IMR-90 (cell line): ENCODE results near the gene HCLS1. TPM values are rescaled to one million over a fixed set of nuclear protein-coding genes. Genes with fewer than 3 reads are reported as not detected.

ENCODE experiments used
- ATAC-seq: fragments of 200-7000 bp; cut with Tn5 transposase; 2 replicates; pipeline ENCODE4 v1.9.1; 2020; ENCODE audit warnings: low read depth, mild to moderate bottlenecking, moderate library complexity
- BruUV-seq: library from RNA; stranded (reverse); fragments of 400-500 nt; replicated peaks from 2 replicates; lab custom pipeline; 2021; lab: Mats Ljungman, UMichigan
- CTCF ChIA-PET: fragments of 300-600 bp; formaldehyde crosslinking; extraction: SDS; loops from one replicate; lab custom pipeline; 2021; ENCODE audit warnings: antibody characterized with exemption; lab: Yijun Ruan, JAX
- POLR2A ChIA-PET: fragments of 300-600 bp; sonication (Branson Sonifier 250); formaldehyde crosslinking; loops from one replicate; lab custom pipeline; 2022; ENCODE audit warnings: antibody characterized with exemption; ENCODE audit not compliant: unreplicated experiment; lab: Charles Lee
- DNase-seq: peaks from one replicate; pipeline ENCODE4 v3.0.0; 2013
- H2AFZ ChIP-seq: replicated peaks from 2 replicates; pipeline ENCODE3; 2013; ENCODE audit warnings: low read length, mild to moderate bottlenecking; ENCODE audit not compliant: poor library complexity
- H2AK5ac ChIP-seq: 2 replicates; pipeline ENCODE4 v1.6.1; 2013; ENCODE audit warnings: low read depth, low read length, inconsistent platforms
- H2AK9ac ChIP-seq: replicated peaks from 2 replicates; pipeline ENCODE3; 2013; ENCODE audit warnings: mild to moderate bottlenecking, low read depth, low read length, moderate library complexity; ENCODE audit not compliant: poor library complexity
- H2BK120ac ChIP-seq: 2 replicates; pipeline ENCODE4 v1.6.1; 2013; ENCODE audit warnings: low read depth, low read length, inconsistent platforms
- H2BK15ac ChIP-seq: 3 replicates; pipeline ENCODE4 v1.6.1; 2013; ENCODE audit warnings: low read depth, low read length, inconsistent platforms
- H2BK20ac ChIP-seq: 2 replicates; pipeline ENCODE4 v1.6.1; 2013; ENCODE audit warnings: low read depth, mild to moderate bottlenecking, inconsistent platforms, low read length, moderate library complexity
- H2BK5ac ChIP-seq: 2 replicates; pipeline ENCODE4 v1.6.1; 2013; ENCODE audit warnings: mild to moderate bottlenecking, low read depth, low read length, inconsistent platforms; ENCODE audit not compliant: poor library complexity, severe bottlenecking
- H3K14ac ChIP-seq: replicated peaks from 2 replicates; pipeline ENCODE4 v1.6.1; 2013; ENCODE audit warnings: low read depth, low read length, inconsistent platforms
- H3K18ac ChIP-seq: 2 replicates; pipeline ENCODE4 v1.6.1; 2013; ENCODE audit warnings: low read depth, low read length, control low read depth
- H3K23ac ChIP-seq: 2 replicates; pipeline ENCODE4 v1.6.1; 2013; ENCODE audit warnings: low read depth, low read length, inconsistent platforms
- H3K27ac ChIP-seq: 2 replicates; pipeline ENCODE4 v1.5.1; 2013; ENCODE audit warnings: mild to moderate bottlenecking, control low read depth, low read length; ENCODE audit not compliant: insufficient read depth
- H3K27me3 ChIP-seq: 2 replicates; pipeline ENCODE4 v1.6.1; 2013; ENCODE audit warnings: low read length; ENCODE audit not compliant: control insufficient read depth, insufficient read depth
- H3K36me3 ChIP-seq: 2 replicates; pipeline ENCODE4 v1.6.1; 2013; ENCODE audit warnings: low read length, mixed read lengths; ENCODE audit not compliant: control insufficient read depth, insufficient read depth
- H3K4ac ChIP-seq: 2 replicates; pipeline ENCODE4 v1.6.1; 2013; ENCODE audit warnings: low read depth, low read length, inconsistent platforms
- H3K4me1 ChIP-seq: 2 replicates; pipeline ENCODE4 v1.6.1; 2013; ENCODE audit warnings: low read length, mixed read lengths; ENCODE audit not compliant: control insufficient read depth, insufficient read depth
- H3K4me2 ChIP-seq: 2 replicates; pipeline ENCODE4 v1.6.1; 2013; ENCODE audit warnings: low read depth, mild to moderate bottlenecking, control low read depth, low read length, moderate library complexity
- H3K4me3 ChIP-seq: 2 replicates; pipeline ENCODE4 v1.5.1; 2013; ENCODE audit warnings: low read depth, mild to moderate bottlenecking, control low read depth, low read length, moderate library complexity; ENCODE audit not compliant: insufficient read depth
- H3K56ac ChIP-seq: 2 replicates; pipeline ENCODE4 v1.6.1; 2013; ENCODE audit warnings: low read length, inconsistent platforms; ENCODE audit not compliant: insufficient read depth; ENCODE audit errors: extremely low read depth
- H3K79me1 ChIP-seq, 2 experiments: 2 replicates each; pipeline ENCODE4 v1.6.1; 2013; ENCODE audit warnings: low read length in 2 of 2, inconsistent platforms in 1 of 2, low read depth in 1 of 2
- H3K9ac ChIP-seq: 2 replicates; pipeline ENCODE4 v1.6.1; 2013; ENCODE audit warnings: low read depth, low read length, control low read depth
- H3K9me1 ChIP-seq: 2 replicates; pipeline ENCODE4 v1.6.1; 2013; ENCODE audit warnings: low read length, inconsistent platforms; ENCODE audit not compliant: insufficient read depth
- H3K9me3 ChIP-seq: 2 replicates; pipeline ENCODE4 v1.6.1; 2013; ENCODE audit warnings: low read length; ENCODE audit not compliant: control insufficient read depth, insufficient read depth
- H4K20me1 ChIP-seq: 2 replicates; pipeline ENCODE4 v1.6.1; 2013; ENCODE audit warnings: low read length, inconsistent platforms; ENCODE audit not compliant: insufficient read depth
- H4K5ac ChIP-seq: 2 replicates; pipeline ENCODE4 v1.6.1; 2013; ENCODE audit warnings: mild to moderate bottlenecking, low read depth, low read length, control low read depth
- H4K8ac ChIP-seq, 2 experiments: 2 replicates each; pipeline ENCODE4 v1.6.1; 2013; ENCODE audit warnings: low read depth in 2 of 2, low read length in 2 of 2, control low read depth in 1 of 2, inconsistent platforms in 1 of 2
- H4K91ac ChIP-seq: 2 replicates; pipeline ENCODE4 v1.6.1; 2013; ENCODE audit warnings: low read depth, low read length, inconsistent platforms; ENCODE audit not compliant: insufficient read depth
- BHLHE40 ChIP-seq: fragments of 150-350 bp; IDR thresholded peaks from 2 replicates; pipeline ENCODE4 v1.6.1; 2016; ENCODE audit warnings: mild to moderate bottlenecking, low read depth, low read length
- CEBPB ChIP-seq: IDR thresholded peaks from 2 replicates; pipeline ENCODE4 v1.6.1; 2012; ENCODE audit warnings: low read depth, low read length, improper control_type of control experiment
- CHD1 ChIP-seq: IDR thresholded peaks from 2 replicates; pipeline ENCODE4 v1.6.1; 2012; ENCODE audit warnings: low read depth, low read length, improper control_type of control experiment
- CTCF ChIP-seq: conservative IDR thresholded peaks from 2 replicates; pipeline ENCODE4 v1.5.1; 2012; ENCODE audit warnings: mild to moderate bottlenecking, low read depth, low read length, improper control_type of control experiment
- FOS ChIP-seq: fragments of 150-350 bp; IDR thresholded peaks from 2 replicates; pipeline ENCODE4 v1.6.1; 2016; ENCODE audit warnings: low read depth, low read length
- MAZ ChIP-seq: IDR thresholded peaks from 2 replicates; pipeline ENCODE4 v1.6.1; 2012; ENCODE audit warnings: low read depth, mild to moderate bottlenecking, low read length, improper control_type of control experiment, moderate library complexity, borderline replicate concordance
- MXI1 ChIP-seq: IDR thresholded peaks from 2 replicates; pipeline ENCODE4 v1.6.1; 2012; ENCODE audit warnings: low read depth, mild to moderate bottlenecking, low read length, moderate library complexity, borderline replicate concordance
- NFE2L2 ChIP-seq: fragments of 150-350 bp; IDR thresholded peaks from 2 replicates; pipeline ENCODE4 v1.6.1; 2016; ENCODE audit warnings: low read depth, mild to moderate bottlenecking, low read length
- POLR2A ChIP-seq: IDR thresholded peaks from 2 replicates; pipeline ENCODE4 v1.6.1; 2012; ENCODE audit warnings: mild to moderate bottlenecking, low read depth, low read length
- RAD21 ChIP-seq: IDR thresholded peaks from 2 replicates; pipeline ENCODE4 v1.6.1; 2012; ENCODE audit warnings: low read length, improper control_type of control experiment
- SMC3 ChIP-seq: fragments of 150-350 bp; IDR thresholded peaks from 2 replicates; pipeline ENCODE4 v1.6.1; 2016; ENCODE audit warnings: low read depth, mild to moderate bottlenecking, antibody characterized with exemption, low read length, moderate library complexity
- USF2 ChIP-seq: fragments of 150-350 bp; IDR thresholded peaks from 2 replicates; pipeline ENCODE4 v1.6.1; 2017; ENCODE audit warnings: mild to moderate bottlenecking, antibody characterized with exemption, low read length, low read depth
- WGBS, 2 experiments: methylation state at CpG; one replicate each; pipeline versions ENCODE4 v1.1.5 to v1.1.7; 2013; ENCODE audit warnings: missing lambda C conversion rate in 2 of 2; ENCODE audit not compliant: insufficient read length in 1 of 2; ENCODE audit errors: extremely low coverage in 2 of 2; 5-methylcytosine and 5-hydroxymethylcytosine counted together
- dilution Hi-C: fragments of 300-500 bp; cut with HindIII; formaldehyde crosslinking; loops from one replicate; pipeline ENCODE4 v1.14.3; 2018; ENCODE audit warnings: low sequenced_read_pairs; ENCODE audit not compliant: unreplicated experiment
- in situ Hi-C: fragments of 300-500 bp; cut with MboI; formaldehyde crosslinking; loops from 3 replicates; pipeline ENCODE4 v1.14.3; 2019; ENCODE audit warnings: low sequenced_read_pairs, inconsistent platforms, mixed read lengths
- intact Hi-C: fragments of 100-400 bp; cut with micrococcal nuclease; formaldehyde crosslinking; loops from 2 replicates; pipeline ENCODE4 v1.10.0; 2022
- polyA plus RNA-seq, 3 experiments: library from polyadenylated mRNA; depleted of rRNA; stranded (reverse); fragments of >200 nt; gene quantifications; 2 replicates each; pipeline ENCODE4 v1.2.3, GENCODE V29; 2012; ENCODE audit warnings: low replicate concordance in 1 of 3
- total RNA-seq: library from RNA; depleted of rRNA; stranded (reverse); fragments of >200 nt; gene quantifications from 2 replicates; pipeline ENCODE4 v1.2.3, GENCODE V29; 2012
- TF ChIP-seq, protein P1 (sequence below): fragments of 150-350 bp; IDR thresholded peaks from 2 replicates; pipeline ENCODE4 v1.6.1; 2016; ENCODE audit warnings: low read depth, mild to moderate bottlenecking, low read length, moderate library complexity, borderline replicate concordance

The HCLS1 gene
- total and polyA plus RNA-seq, 2 of the 4 experiments (the other 2 are of a cell fraction): 0.54 to 0.67 TPM

GRCh38 chr3:121707531-121708273 is 47.0 kb upstream of the HCLS1 start (continued):
- TF ChIP-seq SMC3: no peak
- TF ChIP-seq, protein P1, sequence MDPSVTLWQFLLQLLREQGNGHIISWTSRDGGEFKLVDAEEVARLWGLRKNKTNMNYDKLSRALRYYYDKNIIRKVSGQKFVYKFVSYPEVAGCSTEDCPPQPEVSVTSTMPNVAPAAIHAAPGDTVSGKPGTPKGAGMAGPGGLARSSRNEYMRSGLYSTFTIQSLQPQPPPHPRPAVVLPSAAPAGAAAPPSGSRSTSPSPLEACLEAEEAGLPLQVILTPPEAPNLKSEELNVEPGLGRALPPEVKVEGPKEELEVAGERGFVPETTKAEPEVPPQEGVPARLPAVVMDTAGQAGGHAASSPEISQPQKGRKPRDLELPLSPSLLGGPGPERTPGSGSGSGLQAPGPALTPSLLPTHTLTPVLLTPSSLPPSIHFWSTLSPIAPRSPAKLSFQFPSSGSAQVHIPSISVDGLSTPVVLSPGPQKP: no peak

- Histone ChIP-seq H3K27me3 (no peaks in the 10 kb centered on the region), H2BK20ac (no peak overlapping the region), H3K56ac (no peak overlapping the region), H3K4me3 (no peak overlapping the region), H3K36me3 (peaks cover 14% of the 10 kb centered on the region), H4K20me1 (no peaks in the 10 kb centered on the region), H3K14ac (no peak overlapping the region), H2AK9ac (no peak overlapping the region), H3K4me2 (no peak overlapping the region), H3K4me1 (no peaks in the 10 kb centered on the region), H2BK120ac (no peak overlapping the region), H2BK5ac (no peak overlapping the region), H3K9me1 (no peaks in the 10 kb centered on the region), H3K23ac (no peak overlapping the region), H3K9ac (no peak overlapping the region), H4K5ac (no peak overlapping the region), H4K91ac (no peak overlapping the region), H3K27ac (no peak overlapping the region), H3K18ac (no peak overlapping the region), H3K9me3 (no peaks in the 10 kb centered on the region), H2AFZ (no peak overlapping the region), H2BK15ac (no peak overlapping the region), H3K79me1 (peaks cover 7 to 15% of the 10 kb centered on the region in 2 experiments; a peak in 3 of 4 replicates), H2AK5ac (no peak overlapping the region), H3K4ac (no peak overlapping the region), H4K8ac (no peak overlapping the region)
- CTCF ChIA-PET: no interaction called here
- dilution Hi-C loops: no loop called here
- BruUV-seq: no TSS peak
- POLR2A ChIA-PET: no interaction called here
- WGBS, 2 experiments: 100% methylated on average over 1 of the region's 5 CpGs; no CpG with 5 or more reads in 1 of the 2 experiments
- peak; percentile 3 for DNase-seq
- in situ Hi-C loops: no loop called here
- no peak for ATAC-seq
- intact Hi-C loops: no loop called here
- TF ChIP-seq MXI1 (no peak), BHLHE40 (no peak), FOS (no peak), USF2 (no peak), SMC3 (no peak), MAZ (no peak), POLR2A (no peak), NFE2L2 (no peak), CHD1 (no peak), CTCF (no peak), RAD21 (no peak), CEBPB (no peak)
Observed at GRCh38 chr3:121705541-121705940, 44.8 kb upstream of the HCLS1 start.
